Tibial nerve (tissue), 4 donors: ENCODE data around the gene MSX1. TPM values are rescaled to one million over a fixed set of nuclear protein-coding genes. Genes with fewer than 3 reads are reported as not detected.

Experiments used
- DNase-seq, 2 donors: peaks; one replicate each; pipeline ENCODE4 v3.0.0-alpha.2; 2019; ENCODE audit warnings: low spot score in 2 of 2
- H3K27ac ChIP-seq, 4 donors: fragments of 200-600 bp; sonication (generic) in 3 of 4; one replicate each; pipeline ENCODE4 v1.5.1; 2017 to 2019; ENCODE audit warnings: mild to moderate bottlenecking in 1 of 4
- H3K27me3 ChIP-seq, 2 donors: fragments of 200-600 bp; sonication (generic) in 1 of 2; one replicate each; pipeline versions ENCODE4 v1.5.1 to v1.6.0; 2017 to 2019
- H3K36me3 ChIP-seq, 3 donors: fragments of 200-600 bp; sonication (generic); one replicate each; pipeline ENCODE4 v1.5.1; 2018 to 2019
- H3K4me1 ChIP-seq, 4 donors: fragments of 200-600 bp; sonication (generic) in 3 of 4; one replicate each; pipeline ENCODE4 v1.5.1; 2017 to 2019
- H3K4me3 ChIP-seq, 4 donors: fragments of 200-600 bp; sonication (generic) in 3 of 4; one replicate each; pipeline ENCODE4 v1.5.1; 2017 to 2019; ENCODE audit warnings: mild to moderate bottlenecking in 1 of 4, moderate library complexity in 1 of 4
- H3K9me3 ChIP-seq, 4 donors: fragments of 200-600 bp; sonication (generic) in 3 of 4; one replicate each; pipeline ENCODE4 v1.5.1; 2017 to 2019
- CTCF ChIP-seq, 5 experiments: fragments of 200-600 bp in 3 of 5; fragments of 450-650 bp in 2 of 5; sonication (generic) in 3 of 5; IDR thresholded peaks; one replicate each; pipeline ENCODE4 v1.5.1; 2016 to 2019; ENCODE audit warnings: antibody characterized with exemption in 5 of 5, mild to moderate bottlenecking in 3 of 5, moderate library complexity in 2 of 5
- EP300 ChIP-seq, 2 donors: sonication (generic); formaldehyde crosslinking; IDR thresholded peaks; one replicate each; pipeline ENCODE4 v1.6.1; 2017; ENCODE audit warnings: antibody characterized with exemption in 2 of 2, mild to moderate bottlenecking in 1 of 2
- POLR2A ChIP-seq, 2 donors: fragments of 450-650 bp; IDR thresholded peaks; one replicate each; pipeline ENCODE4 v1.6.1; 2017; ENCODE audit warnings: antibody characterized with exemption in 2 of 2, mild to moderate bottlenecking in 2 of 2, moderate library complexity in 2 of 2
- WGBS, 2 donors: methylation state at CpG; one replicate each; pipeline ENCODE4 v1.1.5; 2018; 5-methylcytosine and 5-hydroxymethylcytosine counted together
- total RNA-seq, 4 donors: library from RNA; depleted of rRNA; stranded (reverse); fragments of >200 nt; gene quantifications; one replicate each; pipeline ENCODE4 v1.1.0, GENCODE V29; 2016

MSX1 gene
- total RNA-seq, 4 donors from 2014 or later, result 9.4 to 42.3 (median 21.7) TPM

GRCh38 chr4:4853371-4853823, 6.1 kb upstream of the MSX1 start:
- H3K36me3 ChIP-seq, result no peaks in the 10 kb centered on the region
- WGBS, 2 donors, result 3 to 12% methylated on average over 19 to 26 of the region's 26 CpGs
- DNase-seq, result no peak
- peaks cover 0 to 4% (median 0%) of the 10 kb centered on the region in 4 donors for H3K9me3 ChIP-seq
- TF ChIP-seq CTCF (IDR thresholded peaks at IDR 0.05) (no peak), POLR2A (IDR thresholded peaks at IDR 0.05) (no peak)
- peak overlapping the region in 3 of 4 donors; percentile 24 to 42 (median 25) for H3K4me3 ChIP-seq
- peaks cover 3 to 96% of the 10 kb centered on the region in 2 donors for H3K27me3 ChIP-seq
- peaks cover 0 to 53% (median 19%) of the 10 kb centered on the region in 4 donors for H3K4me1 ChIP-seq
- H3K27ac ChIP-seq, result peak overlapping the region in 1 of 4 donors; percentile 44

- Histone ChIP-seq H3K27ac (no peak overlapping the region), H3K36me3 (no peaks in the 10 kb centered on the region), H3K27me3 (peaks cover 3 to 98% of the 10 kb centered on the region in 2 donors), H3K4me1 (peaks cover 0 to 60% (median 19%) of the 10 kb centered on the region in 4 donors), H3K9me3 (peaks cover 0 to 4% (median 0%) of the 10 kb centered on the region in 4 donors), H3K4me3 (no peak overlapping the region)
- TF ChIP-seq CTCF (IDR thresholded peaks at IDR 0.05) (no peak), EP300 (IDR thresholded peaks at IDR 0.05) (no peak), POLR2A (IDR thresholded peaks at IDR 0.05) (no peak)
- 20 to 29% methylated on average over 24 of the region's 24 CpGs for WGBS, 2 donors
- DNase-seq, result no peak
These were observed 5.4 kb upstream of the MSX1 start for GRCh38 chr4:4853921-4854648.

- Histone ChIP-seq H3K4me1 (peaks cover 0 to 65% (median 19%) of the 10 kb centered on the region in 4 donors), H3K9me3 (peaks cover 0 to 4% (median 0%) of the 10 kb centered on the region in 4 donors), H3K27ac (no peak overlapping the region), H3K27me3 (peaks cover 3 to 95% of the 10 kb centered on the region in 2 donors), H3K36me3 (no peaks in the 10 kb centered on the region), H3K4me3 (no peak overlapping the region)
- TF ChIP-seq POLR2A (IDR thresholded peaks at IDR 0.05) (no peak), CTCF (IDR thresholded peaks at IDR 0.05) (no peak)
- 8 to 10% methylated on average over 31 of the region's 31 CpGs for WGBS, 2 donors
- no peak for DNase-seq
These were observed 4.7 kb upstream of the MSX1 start for GRCh38 chr4:4854649-4855295.

GRCh38 chr4:4855301-4856070, 4.0 kb upstream of the MSX1 start:
- Histone ChIP-seq H3K27me3 (peaks cover 3 to 93% of the 10 kb centered on the region in 2 donors), H3K4me3 (no peak overlapping the region), H3K36me3 (no peaks in the 10 kb centered on the region), H3K4me1 (peaks cover 0 to 72% (median 25%) of the 10 kb centered on the region in 4 donors), H3K27ac (no peak overlapping the region), H3K9me3 (peaks cover 0 to 4% (median 0%) of the 10 kb centered on the region in 4 donors)
- no peak for TF ChIP-seq POLR2A (IDR thresholded peaks at IDR 0.05)
- TF ChIP-seq CTCF (IDR thresholded peaks at IDR 0.05), result no peak
- no peak for TF ChIP-seq EP300 (IDR thresholded peaks at IDR 0.05)
- DNase-seq, result no peak
- 6 to 14% methylated on average over 33 of the region's 33 CpGs for WGBS, 2 donors
